Smooth muscle cell of the brain vasculature (primary cell): ENCODE results near the gene UBE3B.
"Not testable (repeated sequence)": the region's sequence is repeated elsewhere in the genome, so short reads cannot be mapped to it uniquely, and the experiment has no call there.

ENCODE experiments used
- DNase-seq: peaks from one replicate; pipeline ENCODE4 v3.0.0-alpha.2; 2012; ENCODE audit warnings: low read depth, low spot score

Gene UBE3B

GRCh38 chr12:109473526-109474270, 3.7 kb upstream of the UBE3B start:
- not testable (repeated sequence) for DNase-seq

- DNase-seq, result no peak
Observed at GRCh38 chr12:109475121-109475520, 2.3 kb upstream of the UBE3B start.

GRCh38 chr12:109475993-109476806, 1.2 kb upstream of the UBE3B start:
- DNase-seq, result no peak

- no peak for DNase-seq
Observed at GRCh38 chr12:109476807-109477184, 638 bp upstream of the UBE3B start.

- DNase-seq, result no peak
Observed at GRCh38 chr12:109477963-109478315, 505 bp downstream of the UBE3B start.

GRCh38 chr12:109479761-109480160, 2.3 kb downstream of the UBE3B start:
- DNase-seq, result no peak

- no peak for DNase-seq
Observed at GRCh38 chr12:109480356-109480755, 2.9 kb downstream of the UBE3B start.

- DNase-seq, result no peak
Observed at GRCh38 chr12:109481863-109482262, 4.4 kb downstream of the UBE3B start.

GRCh38 chr12:109482491-109482890, 5.1 kb downstream of the UBE3B start:
- DNase-seq, result no peak

GRCh38 chr12:109482894-109483293, 5.5 kb downstream of the UBE3B start:
- no peak for DNase-seq

GRCh38 chr12:109483346-109483745, 5.9 kb downstream of the UBE3B start:
- no peak for DNase-seq

- DNase-seq, result no peak
Observed at GRCh38 chr12:109485201-109485600, 7.8 kb downstream of the UBE3B start.

- DNase-seq, result no peak
Observed at GRCh38 chr12:109487181-109488050, 10.0 kb downstream of the UBE3B start.

- no peak for DNase-seq
Observed at GRCh38 chr12:109488051-109488665, 10.7 kb downstream of the UBE3B start.

GRCh38 chr12:109489016-109489954, 11.9 kb downstream of the UBE3B start:
- no peak for DNase-seq

- DNase-seq, result no peak
Observed at GRCh38 chr12:109489955-109490565, 12.6 kb downstream of the UBE3B start.

GRCh38 chr12:109491671-109492070, 14.2 kb downstream of the UBE3B start:
- no peak for DNase-seq

GRCh38 chr12:109492371-109492770, 14.9 kb downstream of the UBE3B start:
- no peak for DNase-seq

- DNase-seq, result no peak
Observed at GRCh38 chr12:109493090-109493489, 15.7 kb downstream of the UBE3B start.

- no peak for DNase-seq
Observed at GRCh38 chr12:109493938-109494337, 16.5 kb downstream of the UBE3B start.
